ENCODE measurements around the gene ADAMTS9. TPM values are rescaled to one million over a fixed set of nuclear protein-coding genes. Genes with fewer than 3 reads are reported as not detected.

Gene ADAMTS9
- total RNA-seq, 3 donors from 2014 or later: 19.4 to 240 (median 50.6) TPM

GRCh38 chr3:64518950-64519349, 168.8 kb downstream of the ADAMTS9 start:
- no peaks in the 10 kb centered on the region for H3K27me3 ChIP-seq
- no peak overlapping the region for H3K27ac ChIP-seq
- H3K4me3 ChIP-seq: no peak overlapping the region
- peaks cover 0 to 9% of the 10 kb centered on the region in 2 donors for H3K9me3 ChIP-seq
- no peak for TF ChIP-seq CTCF (IDR thresholded peaks at IDR 0.05)
- no peak for TF ChIP-seq POLR2AphosphoS5 (IDR thresholded peaks at IDR 0.05)
- no peak for TF ChIP-seq POLR2A (IDR thresholded peaks at IDR 0.05)
- no peaks in the 10 kb centered on the region for H3K36me3 ChIP-seq
- no peak for DNase-seq (ENCODE audit: low spot score in 2 of 2)
- intact Hi-C loops (cut with DNase I; ENCODE audit: low total_unique reads): no loop called here
- no peaks in the 10 kb centered on the region for H3K4me1 ChIP-seq

GRCh38 chr3:64518496-64518895, 169.3 kb downstream of the ADAMTS9 start:
- no peak for TF ChIP-seq CTCF (IDR thresholded peaks at IDR 0.05)
- TF ChIP-seq POLR2A (IDR thresholded peaks at IDR 0.05): no peak
- TF ChIP-seq POLR2AphosphoS5 (IDR thresholded peaks at IDR 0.05): no peak
- Histone ChIP-seq H3K36me3 (no peaks in the 10 kb centered on the region), H3K9me3 (peaks cover 0 to 5% of the 10 kb centered on the region in 2 donors), H3K27me3 (no peaks in the 10 kb centered on the region), H3K27ac (no peak overlapping the region), H3K4me3 (no peak overlapping the region), H3K4me1 (no peaks in the 10 kb centered on the region)
- DNase-seq (ENCODE audit: low spot score in 2 of 2): no peak
- intact Hi-C loops (cut with DNase I; ENCODE audit: low total_unique reads): no loop called here

- Histone ChIP-seq H3K27me3 (no peaks in the 10 kb centered on the region), H3K27ac (no peak overlapping the region), H3K4me1 (no peaks in the 10 kb centered on the region), H3K9me3 (no peaks in the 10 kb centered on the region), H3K4me3 (no peak overlapping the region), H3K36me3 (no peaks in the 10 kb centered on the region)
- DNase-seq (ENCODE audit: low spot score in 2 of 2): no peak
- intact Hi-C loops (cut with DNase I; ENCODE audit: low total_unique reads): no loop called here
- TF ChIP-seq POLR2AphosphoS5 (IDR thresholded peaks at IDR 0.05) (no peak), CTCF (IDR thresholded peaks at IDR 0.05) (no peak), POLR2A (IDR thresholded peaks at IDR 0.05) (no peak)
Observed at GRCh38 chr3:64514889-64515288, 172.9 kb downstream of the ADAMTS9 start.

GRCh38 chr3:64509206-64509605, 178.6 kb downstream of the ADAMTS9 start:
- no peaks in the 10 kb centered on the region for H3K36me3 ChIP-seq
- intact Hi-C loops (cut with DNase I; ENCODE audit: low total_unique reads): no loop called here
- no peak for DNase-seq (ENCODE audit: low spot score in 2 of 2)
- TF ChIP-seq CTCF (IDR thresholded peaks at IDR 0.05): no peak
- no peak for TF ChIP-seq POLR2AphosphoS5 (IDR thresholded peaks at IDR 0.05)
- TF ChIP-seq POLR2A (IDR thresholded peaks at IDR 0.05): no peak
- no peak overlapping the region for H3K4me3 ChIP-seq
- H3K27ac ChIP-seq: no peak overlapping the region
- no peaks in the 10 kb centered on the region for H3K27me3 ChIP-seq
- no peaks in the 10 kb centered on the region for H3K4me1 ChIP-seq
- no peaks in the 10 kb centered on the region for H3K9me3 ChIP-seq

GRCh38 chr3:64508140-64508539, 179.7 kb downstream of the ADAMTS9 start:
- Histone ChIP-seq H3K4me3 (no peak overlapping the region), H3K36me3 (no peaks in the 10 kb centered on the region), H3K27ac (no peak overlapping the region), H3K4me1 (no peaks in the 10 kb centered on the region), H3K9me3 (no peaks in the 10 kb centered on the region), H3K27me3 (no peaks in the 10 kb centered on the region)
- intact Hi-C loops (cut with DNase I; ENCODE audit: low total_unique reads): no loop called here
- TF ChIP-seq POLR2AphosphoS5 (IDR thresholded peaks at IDR 0.05) (no peak), POLR2A (IDR thresholded peaks at IDR 0.05) (no peak), CTCF (IDR thresholded peaks at IDR 0.05) (no peak)
- DNase-seq (ENCODE audit: low spot score in 2 of 2): no peak
